ENCODE results near the gene SUV39H1. TPM values are rescaled to one million over a fixed set of nuclear protein-coding genes. Genes with fewer than 3 reads are reported as not detected.

SUV39H1 gene
- total and polyA plus RNA-seq, 2 donors (not counting 1 experiment from before 2014, with no cell fraction given) = 6.7 to 9.5 TPM

DNA sequence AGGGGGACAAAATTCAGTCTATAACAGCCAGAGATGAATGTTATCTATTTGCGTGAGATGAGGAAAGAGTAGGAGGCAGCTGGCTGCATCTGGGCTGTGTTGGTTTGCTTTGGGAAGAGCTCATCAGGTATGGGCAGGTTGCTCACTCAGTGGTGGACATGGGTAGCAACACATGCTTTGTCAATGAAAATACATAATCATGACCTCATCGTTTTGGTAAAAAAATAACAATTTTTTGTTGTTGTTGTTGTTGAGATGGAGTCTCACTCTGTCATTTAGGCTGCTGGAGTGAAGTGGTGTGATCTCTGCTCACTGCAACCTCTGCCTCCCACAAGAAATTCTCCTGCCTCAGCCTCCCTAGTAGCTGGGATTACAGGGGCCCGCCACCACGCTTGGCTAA is 48.7 kb downstream of the SUV39H1 start:
- CTCF ChIA-PET = no interaction called here
- WGBS (ENCODE audit: insufficient coverage) = no CpG with 5 or more reads among the region's 4 CpGs
- Mint-ChIP-seq H3K27ac (no peak overlapping the region), H3K4me3 (no peak overlapping the region), H3K4me1 (no peaks in the 10 kb centered on the region), H3K27me3 (no peaks in the 10 kb centered on the region), H3K9me3 (ENCODE audit: insufficient read depth) (no peaks in the 10 kb centered on the region)
- no peaks in the 10 kb centered on the region for H4K20me1 ChIP-seq (ENCODE audit: control insufficient read depth, insufficient read depth, low read length, poor library complexity, severe bottlenecking)
- POLR2A ChIA-PET = no interaction called here
- no peaks in the 10 kb centered on the region for H3K27me3 ChIP-seq (replicated peaks in 1 of 4; ENCODE audit: control extremely low read depth in 1 of 4, control insufficient read depth in 3 of 4, insufficient read depth in 4 of 4, low read length in 3 of 4)
- H3K4me2 ChIP-seq (replicated peaks; ENCODE audit: low read depth, low read length, poor library complexity, severe bottlenecking) = no peak overlapping the region
- no peak for DNase-seq
- no peaks in the 10 kb centered on the region for H3K4me1 ChIP-seq (ENCODE audit: control insufficient read depth in 2 of 2, insufficient read depth in 2 of 2, low read length in 2 of 2)
- H2AFZ ChIP-seq (ENCODE audit: insufficient read depth, low read depth, low read length, poor library complexity, severe bottlenecking) = no peak overlapping the region
- H3K9me3 ChIP-seq (ENCODE audit: control extremely low read depth in 1 of 3, control insufficient read depth in 2 of 3, insufficient read depth in 1 of 3, low read length in 2 of 3) = no peaks in the 10 kb centered on the region
- no peak overlapping the region for H3K27ac ChIP-seq (ENCODE audit: low read length in 2 of 2)
- TF ChIP-seq, protein P1, sequence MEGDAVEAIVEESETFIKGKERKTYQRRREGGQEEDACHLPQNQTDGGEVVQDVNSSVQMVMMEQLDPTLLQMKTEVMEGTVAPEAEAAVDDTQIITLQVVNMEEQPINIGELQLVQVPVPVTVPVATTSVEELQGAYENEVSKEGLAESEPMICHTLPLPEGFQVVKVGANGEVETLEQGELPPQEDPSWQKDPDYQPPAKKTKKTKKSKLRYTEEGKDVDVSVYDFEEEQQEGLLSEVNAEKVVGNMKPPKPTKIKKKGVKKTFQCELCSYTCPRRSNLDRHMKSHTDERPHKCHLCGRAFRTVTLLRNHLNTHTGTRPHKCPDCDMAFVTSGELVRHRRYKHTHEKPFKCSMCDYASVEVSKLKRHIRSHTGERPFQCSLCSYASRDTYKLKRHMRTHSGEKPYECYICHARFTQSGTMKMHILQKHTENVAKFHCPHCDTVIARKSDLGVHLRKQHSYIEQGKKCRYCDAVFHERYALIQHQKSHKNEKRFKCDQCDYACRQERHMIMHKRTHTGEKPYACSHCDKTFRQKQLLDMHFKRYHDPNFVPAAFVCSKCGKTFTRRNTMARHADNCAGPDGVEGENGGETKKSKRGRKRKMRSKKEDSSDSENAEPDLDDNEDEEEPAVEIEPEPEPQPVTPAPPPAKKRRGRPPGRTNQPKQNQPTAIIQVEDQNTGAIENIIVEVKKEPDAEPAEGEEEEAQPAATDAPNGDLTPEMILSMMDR (IDR thresholded peaks at IDR 0.05) = no peak
- no peak for TF ChIP-seq EZH2 (IDR thresholded peaks at IDR 0.05; ENCODE audit: borderline replicate concordance, insufficient read depth, low read depth, low read length, poor library complexity, severe bottlenecking)
- H3K36me3 ChIP-seq (replicated peaks in 1 of 2; ENCODE audit: control extremely low read depth in 1 of 2, control insufficient read depth in 1 of 2, extremely low read depth in 1 of 2, insufficient read depth in 2 of 2, low read length in 1 of 2) = no peaks in the 10 kb centered on the region
- H3K9ac ChIP-seq (ENCODE audit: low read length) = no peak overlapping the region
- ATAC-seq (ENCODE audit: low read depth) = no peak
- intact Hi-C loops (cut with micrococcal nuclease) = no loop called here
- H3K4me3 ChIP-seq (ENCODE audit: control extremely low read depth in 1 of 5, extremely low read depth in 1 of 5, insufficient read depth in 1 of 5, low read depth in 2 of 5, low read length in 4 of 5) = no peak overlapping the region
- H3K79me2 ChIP-seq (ENCODE audit: control insufficient read depth, insufficient read depth, low read length) = no peaks in the 10 kb centered on the region

DNA sequence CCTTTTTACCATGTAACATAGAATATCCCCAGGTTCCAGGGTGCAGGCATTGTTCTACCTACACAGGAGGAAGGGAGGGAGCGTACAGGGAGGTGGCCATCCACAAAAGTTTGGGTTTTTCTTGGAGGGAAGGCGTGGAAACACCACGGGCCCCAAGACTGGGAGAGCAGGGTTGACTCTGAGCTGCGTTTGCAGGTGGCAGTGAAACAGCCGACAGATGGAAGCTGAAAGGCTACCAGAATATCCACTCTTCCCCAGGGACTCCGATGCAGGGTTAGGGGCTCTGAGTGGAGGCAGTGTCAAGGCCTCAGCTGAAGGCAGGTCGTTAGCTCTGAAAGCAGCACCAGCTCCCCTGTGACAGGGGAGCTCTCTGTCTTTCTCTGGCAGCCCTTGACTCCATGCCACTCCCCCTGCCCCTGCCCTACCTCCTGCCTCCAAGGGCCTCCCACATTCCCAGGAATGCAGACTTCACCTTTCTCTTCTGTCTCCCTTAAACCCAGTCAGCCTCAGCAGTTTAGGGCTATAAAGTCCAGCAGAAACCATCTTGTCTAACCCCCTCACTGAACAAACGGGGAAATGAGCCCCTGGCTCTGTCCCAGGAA is 51.0 kb downstream of the SUV39H1 start:
- 90% methylated on average over 5 of the region's 8 CpGs for WGBS (ENCODE audit: insufficient coverage)
- no peaks in the 10 kb centered on the region for H3K4me1 ChIP-seq (ENCODE audit: control insufficient read depth in 2 of 2, insufficient read depth in 2 of 2, low read length in 2 of 2)
- no peaks in the 10 kb centered on the region for H4K20me1 ChIP-seq (ENCODE audit: control insufficient read depth, insufficient read depth, low read length, poor library complexity, severe bottlenecking)
- no peak overlapping the region for H3K4me2 ChIP-seq (replicated peaks; ENCODE audit: low read depth, low read length, poor library complexity, severe bottlenecking)
- CTCF ChIA-PET = no interaction called here
- H3K36me3 ChIP-seq (replicated peaks in 1 of 2; ENCODE audit: control extremely low read depth in 1 of 2, control insufficient read depth in 1 of 2, extremely low read depth in 1 of 2, insufficient read depth in 2 of 2, low read length in 1 of 2) = no peaks in the 10 kb centered on the region
- no peak for DNase-seq
- no peak overlapping the region for H3K27ac Mint-ChIP-seq
- no peak for ATAC-seq (ENCODE audit: low read depth)
- no peak overlapping the region for H2AFZ ChIP-seq (ENCODE audit: insufficient read depth, low read depth, low read length, poor library complexity, severe bottlenecking)
- H3K9me3 Mint-ChIP-seq (ENCODE audit: insufficient read depth) = no peaks in the 10 kb centered on the region
- H3K27me3 Mint-ChIP-seq = no peaks in the 10 kb centered on the region
- H3K4me3 Mint-ChIP-seq = no peak overlapping the region
- POLR2A ChIA-PET = no interaction called here
- intact Hi-C loops (cut with micrococcal nuclease) = no loop called here
- no peak overlapping the region for H3K27ac ChIP-seq (ENCODE audit: low read length in 2 of 2)
- TF ChIP-seq EZH2 (IDR thresholded peaks at IDR 0.05; ENCODE audit: borderline replicate concordance, insufficient read depth, low read depth, low read length, poor library complexity, severe bottlenecking) = no peak
- TF ChIP-seq, protein P1 (IDR thresholded peaks at IDR 0.05) = no peak
- H3K79me2 ChIP-seq (ENCODE audit: control insufficient read depth, insufficient read depth, low read length) = no peaks in the 10 kb centered on the region
- no peaks in the 10 kb centered on the region for H3K27me3 ChIP-seq (replicated peaks in 1 of 4; ENCODE audit: control extremely low read depth in 1 of 4, control insufficient read depth in 3 of 4, insufficient read depth in 4 of 4, low read length in 3 of 4)
- no peak overlapping the region for H3K4me3 ChIP-seq (ENCODE audit: control extremely low read depth in 1 of 5, extremely low read depth in 1 of 5, insufficient read depth in 1 of 5, low read depth in 2 of 5, low read length in 4 of 5)
- no peak overlapping the region for H3K9ac ChIP-seq (ENCODE audit: low read length)
- H3K4me1 Mint-ChIP-seq = no peaks in the 10 kb centered on the region
- no peaks in the 10 kb centered on the region for H3K9me3 ChIP-seq (ENCODE audit: control extremely low read depth in 1 of 3, control insufficient read depth in 2 of 3, insufficient read depth in 1 of 3, low read length in 2 of 3)
